Mucosa of descending colon (tissue), 3 donors: ENCODE data around the gene RAD51B. TPM values are rescaled to one million over a fixed set of nuclear protein-coding genes. Genes with fewer than 3 reads are reported as not detected.

ENCODE experiments used
- ATAC-seq: fragments of 200-7000 bp; cut with Tn5 transposase; one replicate; pipeline ENCODE4 v1.9.1; 2020; ENCODE audit warnings: mild to moderate bottlenecking, moderate library complexity
- DNase-seq, 3 donors: peaks; one replicate each; pipeline ENCODE4 v3.0.0-alpha.2; 2020
- H3K36me3 ChIP-seq: fragments of 200-600 bp; one replicate; pipeline ENCODE4 v1.8.0; 2021; ENCODE audit warnings: low read depth, mild to moderate bottlenecking
- H3K4me1 ChIP-seq: fragments of 200-600 bp; one replicate; pipeline ENCODE4 v1.8.0; 2021; ENCODE audit warnings: low read depth, mild to moderate bottlenecking
- H3K4me3 ChIP-seq: fragments of 200-600 bp; one replicate; pipeline ENCODE4 v1.8.0; 2021; ENCODE audit warnings: mild to moderate bottlenecking
- H3K9me3 ChIP-seq: fragments of 200-600 bp; one replicate; pipeline ENCODE4 v1.8.0; 2021; ENCODE audit warnings: mild to moderate bottlenecking
- intact Hi-C, 2 donors: fragments of 100-400 bp; cut with DNase I in 1 of 2; cut with micrococcal nuclease in 1 of 2; formaldehyde crosslinking; loops; one replicate each; pipeline versions ENCODE4 v1.11.0 to v1.11.1; 2022; cut with DNase I, micrococcal nuclease
- total RNA-seq, 3 donors: library from RNA; stranded (reverse); fragmentation: NEBNext Ultra II Directional in 2 of 3; extraction: Animal tissue kit (Norgen Biotek cat#: 25700) in 2 of 3; gene quantifications; one replicate each; pipeline versions ENCODE4 v1.2.1 to v1.2.4, GENCODE V29; 2021 to 2023
- TF ChIP-seq, protein P1 (sequence below): fragments of 200-600 bp; IDR thresholded peaks from one replicate; pipeline ENCODE4 v1.8.0; 2022; ENCODE audit warnings: antibody characterized with exemption, mild to moderate bottlenecking
- donor health status: DM: no; HTN: no; CAD: no; lungs with moderate emphysema.
- donor health status: DM: no; HTN: no; CAD: no.
- donor health status: DM: no; HTN: yes; CAD: no.

Gene RAD51B
- total RNA-seq, 3 donors from 2014 or later = 15.8 to 23.3 (median 20.9) TPM

DNA sequence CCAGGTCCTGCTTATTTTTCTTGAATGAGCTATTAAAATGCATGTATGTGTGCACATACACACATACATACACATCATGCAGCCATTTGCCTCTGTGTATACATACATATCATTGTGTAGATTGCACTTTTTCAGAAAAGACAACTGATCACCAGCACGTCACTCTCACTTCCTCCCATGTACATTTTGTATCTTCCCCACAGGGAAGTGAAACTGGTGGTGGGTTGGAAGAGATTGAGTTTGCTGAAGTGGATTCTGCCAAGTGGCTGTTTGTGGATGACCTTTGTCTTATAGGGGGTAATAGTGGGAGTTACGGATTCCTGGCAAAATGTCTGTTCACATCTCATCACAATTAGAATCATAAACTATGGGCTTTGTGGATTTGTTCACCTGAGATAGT is 448.6 kb downstream of the RAD51B start:
- TF ChIP-seq, protein P1, sequence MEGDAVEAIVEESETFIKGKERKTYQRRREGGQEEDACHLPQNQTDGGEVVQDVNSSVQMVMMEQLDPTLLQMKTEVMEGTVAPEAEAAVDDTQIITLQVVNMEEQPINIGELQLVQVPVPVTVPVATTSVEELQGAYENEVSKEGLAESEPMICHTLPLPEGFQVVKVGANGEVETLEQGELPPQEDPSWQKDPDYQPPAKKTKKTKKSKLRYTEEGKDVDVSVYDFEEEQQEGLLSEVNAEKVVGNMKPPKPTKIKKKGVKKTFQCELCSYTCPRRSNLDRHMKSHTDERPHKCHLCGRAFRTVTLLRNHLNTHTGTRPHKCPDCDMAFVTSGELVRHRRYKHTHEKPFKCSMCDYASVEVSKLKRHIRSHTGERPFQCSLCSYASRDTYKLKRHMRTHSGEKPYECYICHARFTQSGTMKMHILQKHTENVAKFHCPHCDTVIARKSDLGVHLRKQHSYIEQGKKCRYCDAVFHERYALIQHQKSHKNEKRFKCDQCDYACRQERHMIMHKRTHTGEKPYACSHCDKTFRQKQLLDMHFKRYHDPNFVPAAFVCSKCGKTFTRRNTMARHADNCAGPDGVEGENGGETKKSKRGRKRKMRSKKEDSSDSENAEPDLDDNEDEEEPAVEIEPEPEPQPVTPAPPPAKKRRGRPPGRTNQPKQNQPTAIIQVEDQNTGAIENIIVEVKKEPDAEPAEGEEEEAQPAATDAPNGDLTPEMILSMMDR = no peak
- Histone ChIP-seq H3K9me3 (no peaks in the 10 kb centered on the region), H3K36me3 (no peaks in the 10 kb centered on the region), H3K4me1 (peaks cover 19% of the 10 kb centered on the region), H3K4me3 (no peak overlapping the region)
- ATAC-seq (peak; percentile 60), DNase-seq (peak in 1 of 3 donors; percentile 55)
- intact Hi-C loops = no loop called here

DNA sequence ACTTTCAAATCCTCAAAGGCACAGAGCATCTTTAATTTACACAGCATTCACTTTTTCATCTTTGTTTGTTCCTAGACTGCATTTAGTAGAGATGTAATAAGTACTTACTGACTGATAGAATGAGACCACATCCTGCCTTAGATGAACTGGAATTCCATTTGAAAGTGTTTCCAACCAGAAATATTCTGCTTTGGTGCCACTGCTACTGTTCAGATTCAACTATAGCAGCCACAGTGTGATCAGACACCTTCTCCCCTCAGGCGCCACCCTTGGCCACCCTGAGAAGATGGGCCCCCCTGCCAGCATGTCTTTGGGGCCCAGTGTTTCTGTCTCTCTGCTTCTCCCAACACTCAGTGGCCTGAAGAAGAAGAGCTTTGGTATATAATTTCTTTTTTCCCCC is 449.1 kb downstream of the RAD51B start:
- ATAC-seq (no peak), DNase-seq (no peak)
- Histone ChIP-seq H3K4me3 (no peak overlapping the region), H3K4me1 (peaks cover 16% of the 10 kb centered on the region), H3K36me3 (no peaks in the 10 kb centered on the region), H3K9me3 (no peaks in the 10 kb centered on the region)
- TF ChIP-seq, protein P1 = no peak
- intact Hi-C loops = no loop called here

DNA sequence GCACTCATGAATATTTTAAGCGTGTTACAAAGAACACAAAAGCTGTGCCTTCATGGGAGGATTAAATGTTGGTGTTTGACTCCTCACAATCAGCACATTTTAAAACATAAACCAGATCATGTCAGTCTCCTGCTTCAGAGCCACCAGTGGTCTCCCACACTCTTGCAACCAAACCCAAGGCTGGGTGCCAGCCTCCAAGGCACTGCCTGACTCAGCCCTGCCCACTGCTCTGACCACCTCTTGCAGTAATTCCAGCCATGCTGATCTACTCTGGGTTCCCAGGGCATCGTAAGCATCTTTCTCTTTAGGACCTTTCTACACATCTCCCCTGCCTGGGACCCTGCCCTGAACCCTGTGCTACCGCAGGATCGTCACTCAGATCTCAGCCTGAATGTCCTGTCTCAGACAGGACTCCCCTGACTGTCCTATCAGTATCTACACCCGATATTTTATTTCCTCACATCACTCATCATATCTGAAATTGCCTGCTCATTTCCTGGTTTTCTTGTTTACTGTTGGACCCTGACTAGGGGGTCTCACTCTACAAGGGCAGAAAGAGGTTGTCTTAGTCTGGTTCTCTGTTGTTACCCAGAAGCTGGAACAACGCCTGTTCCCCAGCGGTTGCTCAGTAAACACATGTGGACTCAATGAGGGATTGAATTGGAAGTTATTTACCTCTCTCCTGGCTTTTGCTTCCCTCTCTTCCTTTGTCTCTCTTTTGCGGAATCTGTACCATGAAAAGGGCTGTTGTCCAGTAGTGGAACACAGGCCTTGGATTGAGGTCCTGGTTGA is 449.8 kb downstream of the RAD51B start:
- H3K9me3 ChIP-seq = no peaks in the 10 kb centered on the region
- intact Hi-C loops = no loop called here
- DNase-seq (no peak), ATAC-seq (peak; percentile 13)
- TF ChIP-seq, protein P1 = no peak
- H3K4me1 ChIP-seq = peaks cover 12% of the 10 kb centered on the region
- H3K36me3 ChIP-seq = no peaks in the 10 kb centered on the region
- no peak overlapping the region for H3K4me3 ChIP-seq

DNA sequence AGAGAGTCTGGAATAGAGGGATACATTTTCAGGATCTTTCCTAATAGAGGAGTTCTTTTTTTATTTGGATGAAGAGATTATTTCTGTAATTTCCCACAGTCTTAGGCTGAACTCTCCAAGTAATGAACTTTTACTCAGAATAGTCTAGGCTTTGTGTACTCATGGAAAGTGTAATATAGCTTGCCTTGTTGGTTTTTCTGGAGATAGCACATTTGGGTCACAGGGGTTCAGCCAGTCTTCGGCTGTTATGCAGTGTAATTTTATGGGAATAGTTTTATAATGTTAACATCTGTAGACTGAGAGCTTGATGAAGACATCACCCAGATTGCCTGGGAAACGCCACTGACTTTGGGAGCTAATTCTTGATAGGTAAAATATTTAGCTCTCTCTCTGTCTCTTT is 450.8 kb downstream of the RAD51B start:
- H3K4me3 ChIP-seq = no peak overlapping the region
- peaks cover 10% of the 10 kb centered on the region for H3K4me1 ChIP-seq
- no peak for DNase-seq
- TF ChIP-seq, protein P1 = no peak
- intact Hi-C loops = no loop called here
- H3K36me3 ChIP-seq = no peaks in the 10 kb centered on the region
- H3K9me3 ChIP-seq = no peaks in the 10 kb centered on the region
- ATAC-seq = peak; percentile 66

DNA sequence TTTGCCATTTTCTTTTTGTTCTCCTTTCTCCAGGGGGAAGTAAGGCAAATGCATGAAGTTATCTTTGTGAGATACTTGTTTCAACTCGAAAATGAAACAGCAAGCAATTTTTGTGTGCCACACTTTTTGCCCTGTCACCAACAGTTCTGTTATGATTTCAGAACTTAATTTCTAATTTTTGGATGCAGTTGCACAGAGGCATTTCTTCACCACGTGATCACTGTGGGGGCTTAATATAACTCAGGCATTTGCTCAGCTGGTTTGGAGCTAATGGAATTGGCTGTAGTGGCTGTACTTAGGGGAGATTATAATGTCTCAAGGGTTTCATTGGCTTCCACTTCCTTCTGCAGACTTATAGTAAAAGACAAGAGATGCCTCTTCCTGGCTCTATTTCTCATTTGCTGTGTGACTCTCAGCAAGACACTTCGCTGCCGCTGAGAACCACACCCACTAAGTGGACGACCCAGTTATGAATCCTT is 452.4 kb downstream of the RAD51B start:
- DNase-seq (no peak), ATAC-seq (peak; percentile 5)
- TF ChIP-seq, protein P1 = no peak
- intact Hi-C loops = no loop called here
- peaks cover 10% of the 10 kb centered on the region for H3K4me1 ChIP-seq
- no peaks in the 10 kb centered on the region for H3K36me3 ChIP-seq
- no peak overlapping the region for H3K4me3 ChIP-seq
- no peaks in the 10 kb centered on the region for H3K9me3 ChIP-seq
